ACHN (cell line): ENCODE results near the gene DRD1.

ENCODE experiments used
- DNase-seq: peaks from one replicate; pipeline ENCODE4 v3.0.0-alpha.2; 2015
- in situ Hi-C: cut with HindIII; loops from 2 replicates; pipeline ENCODE4 v1.10.0; 2017; ENCODE audit warnings: low sequenced_read_pairs, low pct_ligation_motif_present, low pct_unique_long_range_greater_than_20kb

DRD1 gene

DNA sequence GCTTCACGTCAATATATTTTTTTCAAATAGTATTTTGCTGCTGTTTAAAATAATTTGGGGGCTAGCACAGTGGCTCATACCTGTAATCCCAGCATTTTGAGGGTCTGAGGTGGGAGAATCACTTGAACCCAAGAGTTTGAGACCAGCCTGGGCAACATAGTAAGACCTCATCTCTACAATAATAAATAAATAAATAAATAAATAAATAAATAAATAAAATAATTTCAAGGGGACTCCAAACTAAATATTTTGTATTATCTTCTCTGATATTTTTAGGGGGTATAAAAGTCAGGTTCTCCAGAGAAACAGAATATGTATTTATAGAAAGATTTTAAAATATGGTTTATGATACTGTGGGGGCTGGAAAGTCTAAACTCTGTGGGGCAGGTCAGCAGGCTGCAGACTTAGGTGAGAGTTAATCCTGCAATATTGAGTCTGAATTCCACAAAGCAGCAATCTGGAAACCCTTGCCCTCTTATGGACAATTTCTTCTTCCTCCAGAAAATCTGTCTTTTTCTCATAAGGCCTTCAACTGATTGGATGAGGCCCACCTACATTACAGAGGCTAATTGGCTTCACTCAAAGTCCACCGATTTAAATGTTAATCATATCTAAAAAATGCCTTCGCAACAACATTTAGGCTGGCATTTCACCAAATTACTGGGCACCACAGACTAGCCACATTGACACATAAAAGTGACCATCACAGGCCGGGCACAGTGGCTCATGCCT lies 53.5 kb downstream of the DRD1 start:
- no peak for DNase-seq
- in situ Hi-C loops, result no loop called here
